Heart left ventricle (tissue), 16 donors: ENCODE data around the gene FAM222A. TPM values are rescaled to one million over a fixed set of nuclear protein-coding genes. Genes with fewer than 3 reads are reported as not detected.
A peak's percentile ranks its signal among the peaks of the same experiment; 100 is the strongest.

ENCODE experiments used
- ATAC-seq, 4 donors: fragments of 200-7000 bp; cut with Tn5 transposase; one replicate each; pipeline ENCODE4 v1.9.1; 2020 to 2022; ENCODE audit warnings: moderate library complexity in 4 of 4, mild to moderate bottlenecking in 3 of 4, moderate number of reproducible peaks in 1 of 4
- DNase-seq, 5 donors: peaks; one replicate each; pipeline ENCODE4 v3.0.0-alpha.2; 2020
- H3K27ac ChIP-seq, 12 donors: fragments of 200-600 bp; sonication (generic) in 4 of 12; one replicate each; pipeline versions ENCODE4 v1.5.0 to v1.8.0; 2016 to 2022; ENCODE audit warnings: mild to moderate bottlenecking in 2 of 12
- H3K27me3 ChIP-seq, 9 donors: fragments of 200-600 bp; sonication (generic) in 2 of 9; one replicate each; pipeline versions ENCODE4 v1.5.1 to v1.8.0; 2016 to 2022; ENCODE audit warnings: mild to moderate bottlenecking in 3 of 9
- H3K36me3 ChIP-seq, 9 donors: fragments of 200-600 bp; sonication (generic) in 2 of 9; one replicate each; pipeline versions ENCODE4 v1.5.0 to v1.8.0; 2018 to 2022; ENCODE audit warnings: mild to moderate bottlenecking in 2 of 9
- H3K4me1 ChIP-seq, 12 donors: fragments of 200-600 bp; sonication (generic) in 4 of 12; one replicate each; pipeline versions ENCODE4 v1.5.0 to v1.8.0; 2016 to 2022; ENCODE audit warnings: mild to moderate bottlenecking in 3 of 12
- H3K4me3 ChIP-seq, 12 donors: fragments of 200-600 bp; sonication (generic) in 4 of 12; one replicate each; pipeline versions ENCODE4 v1.5.0 to v1.8.0; 2017 to 2022; ENCODE audit warnings: mild to moderate bottlenecking in 9 of 12, moderate library complexity in 4 of 12
- H3K9me3 ChIP-seq, 12 donors: fragments of 200-600 bp; sonication (generic) in 4 of 12; one replicate each; pipeline versions ENCODE4 v1.5.0 to v1.8.0; 2016 to 2022; ENCODE audit warnings: mild to moderate bottlenecking in 1 of 12
- CTCF ChIP-seq, 12 donors: fragments of 200-600 bp; sonication (generic) in 4 of 12; IDR thresholded peaks; one replicate each; pipeline versions ENCODE4 v1.5.0 to v1.8.0; 2018 to 2022; ENCODE audit warnings: antibody characterized with exemption in 12 of 12, mild to moderate bottlenecking in 5 of 12
- POLR2A ChIP-seq, 2 donors: fragments of 450-650 bp; IDR thresholded peaks; one replicate each; pipeline ENCODE4 v1.6.1; 2017; ENCODE audit warnings: antibody characterized with exemption in 2 of 2, mild to moderate bottlenecking in 2 of 2, moderate library complexity in 2 of 2
- WGBS, 4 donors: extraction: QIAGEN DNeasy Blood & Tissue Kit in 2 of 4; methylation state at CpG; one replicate each; pipeline versions ENCODE4 v1.1.5 to v1.1.7; 2013 to 2018; 5-methylcytosine and 5-hydroxymethylcytosine counted together
- intact Hi-C, 10 donors: fragments of 100-400 bp; cut with DNase I; formaldehyde crosslinking; loops; one replicate each; pipeline versions ENCODE4 v1.11.1 to v1.14.2; 2022
- polyA plus RNA-seq, 2 donors: library from polyadenylated mRNA; stranded (reverse); fragments of 200-250 nt; gene quantifications; one replicate each; pipeline ENCODE4 v1.2.3, GENCODE V29; 2013
- total RNA-seq, 9 donors: library from RNA; depleted of rRNA in 2 of 9; stranded (reverse); fragments of >200 nt in 2 of 9; fragmentation: NEBNext Ultra II Directional in 3 of 9; extraction: Animal tissue kit (Norgen Biotek cat#: 25700) in 3 of 9; gene quantifications; one replicate each; pipeline versions ENCODE4 v1.1.0 to v1.2.4, GENCODE V29; 2016 to 2023
- donor health status: ischemic (EF 13 %, LVEDD 7.1; RV severe dilation, severe dysfunction).
- donor health status: healthy with polysubstance abuse.
- donor health status: DM: no; HTN: yes; CAD: no.
- donor health status: DM: no; HTN: no; CAD: no.
- donor health status: ischemic (EF 25% LVEDD 6.9; RV normal size, moderate dysfunction).
- donor health status: ischemic (EF 25% LVEDD 5.7; RV mildly dilated, moderate dysfunction).
- donor health status: healthy.
- donor health status: DM: yes; HTN: yes; CAD: no.
- donor health status: ischemic (EF 35%, LVEDD 5.7; RV mildly dilated, moderate dysfunction).
- donor health status: nonischemic (EF 11% LVEDD 7.7; RV severe dilation, severe dysfunction).
- donor health status: DM: yes; HTN: yes; CAD: no.
- donor health status: PGD.
- donor health status: ischemic (EF 29% LVEDD 5.4; RV normal size, mild dysfunction).
- donor health status: nonischemic (EF 23%, LVEDD 6.1; RV moderate dilation, normal function).

The FAM222A gene
- total and polyA plus RNA-seq, 11 donors, result 3.5 to 45.8 (median 10.2) TPM

GRCh38 chr12:109735825-109736551, 22.4 kb downstream of the FAM222A start:
- Histone ChIP-seq H3K36me3 (no peaks in the 10 kb centered on the region), H3K27me3 (peaks cover 0 to 6% (median 0%) of the 10 kb centered on the region in 9 donors), H3K4me3 (no peak overlapping the region), H3K9me3 (no peaks in the 10 kb centered on the region), H3K27ac (no peak overlapping the region), H3K4me1 (peaks cover 0 to 26% (median 6%) of the 10 kb centered on the region in 12 donors)
- DNase-seq (peak; percentile 30 to 60 (median 58)), ATAC-seq (peak; percentile 64 to 77 (median 66))
- 51 to 62% (median 55%) methylated on average over 7 to 9 of the region's 9 CpGs for WGBS, 4 donors
- intact Hi-C loops, result no loop called here
- TF ChIP-seq CTCF (IDR thresholded peaks at IDR 0.05), result no peak
- TF ChIP-seq POLR2A (IDR thresholded peaks at IDR 0.05), result no peak

DNA sequence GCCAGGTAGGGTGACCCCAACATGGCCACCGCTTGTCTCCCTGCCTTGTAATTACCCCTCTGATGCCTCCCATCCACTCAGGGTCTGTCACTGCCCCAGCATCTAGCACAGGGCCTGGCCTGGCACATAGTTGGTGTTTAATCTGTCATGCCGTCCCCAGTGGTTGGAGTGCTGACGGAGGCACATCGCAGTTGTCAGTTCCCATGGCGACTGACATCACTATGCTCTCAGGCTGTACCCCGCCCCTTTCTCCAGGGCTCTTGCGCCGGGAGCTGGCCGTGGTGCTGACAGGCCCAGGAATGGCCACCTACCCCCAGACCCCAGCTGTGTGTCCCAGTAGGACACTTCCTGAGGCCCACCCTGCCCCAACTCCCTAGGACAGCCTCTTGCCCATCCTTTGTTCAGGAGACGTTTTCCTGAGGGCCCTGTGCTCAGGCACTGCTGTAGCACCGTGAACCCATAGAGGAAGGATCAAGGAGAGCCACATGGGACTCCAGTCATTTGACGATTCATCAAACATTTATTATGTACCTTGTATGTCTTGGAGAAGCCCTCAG, 23.0 kb downstream of the FAM222A start:
- peak; percentile 29 to 70 (median 64) for ATAC-seq
- H3K4me3 ChIP-seq, result no peak overlapping the region
- TF ChIP-seq POLR2A (IDR thresholded peaks at IDR 0.05), result no peak
- TF ChIP-seq CTCF (IDR thresholded peaks at IDR 0.05), result no peak
- peak; percentile 18 to 59 (median 30) for DNase-seq
- no peaks in the 10 kb centered on the region for H3K36me3 ChIP-seq
- no peak overlapping the region for H3K27ac ChIP-seq
- 27 to 47% (median 32%) methylated on average over 8 to 12 of the region's 12 CpGs for WGBS, 4 donors
- H3K4me1 ChIP-seq, result peaks cover 0 to 26% (median 6%) of the 10 kb centered on the region in 12 donors
- intact Hi-C loops, result no loop called here
- H3K9me3 ChIP-seq, result no peaks in the 10 kb centered on the region
- peaks cover 0 to 6% (median 0%) of the 10 kb centered on the region in 9 donors for H3K27me3 ChIP-seq

- ATAC-seq (no peak), DNase-seq (peak in 3 of 5 donors; percentile 4 to 18 (median 11))
- Histone ChIP-seq H3K4me3 (no peak overlapping the region), H3K9me3 (no peaks in the 10 kb centered on the region), H3K27ac (no peak overlapping the region), H3K27me3 (peaks cover 0 to 6% (median 0%) of the 10 kb centered on the region in 9 donors), H3K4me1 (peaks cover 0 to 26% (median 6%) of the 10 kb centered on the region in 12 donors), H3K36me3 (no peaks in the 10 kb centered on the region)
- WGBS, 4 donors, result 7 to 38% (median 19%) methylated on average over 1 of the region's 1 CpG
- TF ChIP-seq CTCF (IDR thresholded peaks at IDR 0.05) (no peak), POLR2A (IDR thresholded peaks at IDR 0.05) (no peak)
- intact Hi-C loops, result no loop called here
These were observed 23.5 kb downstream of the FAM222A start for GRCh38 chr12:109737126-109737525.

GRCh38 chr12:109737631-109738030, 24.0 kb downstream of the FAM222A start:
- DNase-seq, result peak in 2 of 5 donors; percentile 6 to 18
- H3K27me3 ChIP-seq, result peaks cover 0 to 6% (median 0%) of the 10 kb centered on the region in 9 donors
- TF ChIP-seq CTCF (IDR thresholded peaks at IDR 0.05) (no peak), POLR2A (IDR thresholded peaks at IDR 0.05) (no peak)
- WGBS, 4 donors, result 74 to 83% (median 79%) methylated on average over 7 of the region's 7 CpGs
- H3K27ac ChIP-seq, result no peak overlapping the region
- no peak for ATAC-seq
- H3K4me1 ChIP-seq, result peaks cover 0 to 26% (median 6%) of the 10 kb centered on the region in 12 donors
- H3K36me3 ChIP-seq, result no peaks in the 10 kb centered on the region
- intact Hi-C loops, result no loop called here
- H3K4me3 ChIP-seq, result no peak overlapping the region
- H3K9me3 ChIP-seq, result no peaks in the 10 kb centered on the region
